GM12864 (cell line): ENCODE results near the gene WNT3.

Source experiments
- DNase-seq: peaks from one replicate; pipeline ENCODE4 v3.0.0-alpha.2; 2011; ENCODE audit warnings: low read depth
- H3K4me3 ChIP-seq: 2 replicates; pipeline ENCODE4 v1.5.1; 2011; ENCODE audit warnings: mild to moderate bottlenecking, low read depth, low read length, control low read depth
- TF ChIP-seq, protein P1 (sequence below): IDR thresholded peaks from 2 replicates; pipeline ENCODE4 v1.5.1; 2011; ENCODE audit warnings: low read depth, mild to moderate bottlenecking, moderate library complexity, low read length, control low read depth, inconsistent platforms; ENCODE audit errors: missing control alignments

The WNT3 gene

DNA sequence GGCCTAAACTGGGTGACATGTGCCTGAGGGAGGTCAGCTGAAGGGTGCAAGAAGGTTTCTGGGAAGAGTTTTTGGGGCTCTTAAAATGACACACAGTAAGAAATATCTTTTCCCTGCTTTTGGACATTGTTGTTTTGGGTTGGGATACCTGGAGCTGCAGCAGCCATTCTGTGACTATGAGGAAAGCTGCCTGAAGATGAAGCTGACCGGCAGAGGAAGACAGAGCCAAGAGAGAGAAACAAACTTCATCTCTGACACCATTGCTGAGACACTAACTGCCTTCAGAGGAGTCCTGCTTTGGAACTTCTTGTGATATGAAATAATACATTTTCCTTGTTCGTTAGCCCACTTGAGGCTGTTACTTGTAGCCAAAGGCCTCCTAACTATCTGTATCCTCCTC lies 8.8 kb upstream of the WNT3 start:
- H3K4me3 ChIP-seq = no peak overlapping the region
- TF ChIP-seq, protein P1, sequence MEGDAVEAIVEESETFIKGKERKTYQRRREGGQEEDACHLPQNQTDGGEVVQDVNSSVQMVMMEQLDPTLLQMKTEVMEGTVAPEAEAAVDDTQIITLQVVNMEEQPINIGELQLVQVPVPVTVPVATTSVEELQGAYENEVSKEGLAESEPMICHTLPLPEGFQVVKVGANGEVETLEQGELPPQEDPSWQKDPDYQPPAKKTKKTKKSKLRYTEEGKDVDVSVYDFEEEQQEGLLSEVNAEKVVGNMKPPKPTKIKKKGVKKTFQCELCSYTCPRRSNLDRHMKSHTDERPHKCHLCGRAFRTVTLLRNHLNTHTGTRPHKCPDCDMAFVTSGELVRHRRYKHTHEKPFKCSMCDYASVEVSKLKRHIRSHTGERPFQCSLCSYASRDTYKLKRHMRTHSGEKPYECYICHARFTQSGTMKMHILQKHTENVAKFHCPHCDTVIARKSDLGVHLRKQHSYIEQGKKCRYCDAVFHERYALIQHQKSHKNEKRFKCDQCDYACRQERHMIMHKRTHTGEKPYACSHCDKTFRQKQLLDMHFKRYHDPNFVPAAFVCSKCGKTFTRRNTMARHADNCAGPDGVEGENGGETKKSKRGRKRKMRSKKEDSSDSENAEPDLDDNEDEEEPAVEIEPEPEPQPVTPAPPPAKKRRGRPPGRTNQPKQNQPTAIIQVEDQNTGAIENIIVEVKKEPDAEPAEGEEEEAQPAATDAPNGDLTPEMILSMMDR = no peak
- DNase-seq = no peak

GRCh38 chr17:46826116-46826515 lies 7.6 kb upstream of the WNT3 start:
- TF ChIP-seq, protein P1 = no peak
- H3K4me3 ChIP-seq = no peak overlapping the region
- DNase-seq = no peak

- H3K4me3 ChIP-seq = no peak overlapping the region
- TF ChIP-seq, protein P1 = no peak
- no peak for DNase-seq
Measured at GRCh38 chr17:46823657-46824056, 5.2 kb upstream of the WNT3 start.

- DNase-seq = no peak
- TF ChIP-seq, protein P1 = peak; percentile 93
- no peak overlapping the region for H3K4me3 ChIP-seq
Measured at GRCh38 chr17:46822388-46822921, 4.0 kb upstream of the WNT3 start.

DNA sequence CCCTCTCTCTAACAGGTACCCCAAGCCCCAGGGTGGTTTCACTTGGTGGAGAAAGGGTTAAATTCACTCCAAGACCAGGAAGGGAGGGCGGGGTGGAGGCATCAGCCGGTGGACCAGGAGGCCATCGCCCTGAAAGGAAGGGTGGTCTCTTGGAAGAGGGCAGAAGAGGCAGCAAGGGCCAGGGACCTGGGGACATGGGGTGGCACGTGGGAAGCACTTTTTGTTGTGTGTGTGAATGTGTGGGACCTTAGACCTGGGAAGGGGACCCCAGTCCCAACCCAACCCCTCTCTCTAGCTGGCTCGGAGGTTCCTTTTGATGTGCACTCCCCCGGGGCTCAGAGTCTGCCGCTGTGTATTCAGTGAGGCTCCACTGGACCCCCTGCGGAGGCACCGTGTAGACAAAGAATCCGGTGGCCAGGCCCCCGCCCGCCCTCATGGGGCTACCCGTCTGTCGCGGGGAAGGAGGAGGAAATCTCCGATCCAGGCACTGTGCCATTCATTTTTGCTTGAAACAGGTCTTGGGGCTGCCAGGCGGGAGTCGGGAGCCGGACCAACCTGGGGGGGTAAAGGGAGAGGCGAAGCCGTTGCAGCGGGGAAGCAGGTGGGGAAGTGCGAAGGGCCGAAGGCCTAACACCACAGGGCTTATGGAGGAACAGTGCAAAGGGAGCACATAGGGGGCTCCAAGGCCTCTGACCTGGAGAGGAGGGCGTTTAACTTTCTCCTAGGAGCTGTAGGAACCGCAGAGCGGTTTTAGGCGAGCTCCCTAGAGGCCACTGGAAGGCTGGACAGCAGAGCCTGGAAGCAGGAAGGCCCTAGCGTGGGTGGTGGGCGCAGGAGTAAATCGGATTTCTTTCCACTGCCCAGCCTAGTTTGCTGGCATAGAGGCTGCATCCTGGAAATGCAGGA lies 3.2 kb upstream of the WNT3 start:
- no peak overlapping the region for H3K4me3 ChIP-seq
- no peak for DNase-seq
- TF ChIP-seq, protein P1 = no peak

GRCh38 chr17:46820592-46821450 lies 2.3 kb upstream of the WNT3 start:
- TF ChIP-seq, protein P1 = no peak
- H3K4me3 ChIP-seq = no peak overlapping the region

More at GRCh38 chr17:46820592-46821450, 2.3 kb upstream of the WNT3 start:
- no peak for DNase-seq
